Transverse colon (tissue), 4 donors: ENCODE data around the gene ANGEL1.

ENCODE experiments used
- CTCF ChIP-seq, 5 experiments: fragments of 200-600 bp in 3 of 5; fragments of 450-650 bp in 2 of 5; sonication (generic) in 3 of 5; IDR thresholded peaks; 1 replicate in 2 of 5; 2 replicates in 3 of 5; pipeline ENCODE4 v1.5.1; 2016 to 2017; ENCODE audit warnings: antibody characterized with exemption in 5 of 5, inconsistent platforms in 3 of 5, mild to moderate bottlenecking in 2 of 5, moderate library complexity in 1 of 5
- EP300 ChIP-seq: sonication (generic); formaldehyde crosslinking; IDR thresholded peaks from one replicate; pipeline ENCODE4 v1.6.1; 2017; ENCODE audit warnings: antibody characterized with exemption, low read depth
- POLR2A ChIP-seq: fragments of 450-650 bp; IDR thresholded peaks from one replicate; pipeline ENCODE4 v1.6.1; 2016; ENCODE audit warnings: antibody characterized with exemption, mild to moderate bottlenecking, moderate library complexity
- POLR2AphosphoS5 ChIP-seq, 3 donors: sonication (generic); formaldehyde crosslinking; IDR thresholded peaks; one replicate each; pipeline ENCODE4 v1.6.1; 2016; ENCODE audit warnings: antibody characterized with exemption in 3 of 3

DNA sequence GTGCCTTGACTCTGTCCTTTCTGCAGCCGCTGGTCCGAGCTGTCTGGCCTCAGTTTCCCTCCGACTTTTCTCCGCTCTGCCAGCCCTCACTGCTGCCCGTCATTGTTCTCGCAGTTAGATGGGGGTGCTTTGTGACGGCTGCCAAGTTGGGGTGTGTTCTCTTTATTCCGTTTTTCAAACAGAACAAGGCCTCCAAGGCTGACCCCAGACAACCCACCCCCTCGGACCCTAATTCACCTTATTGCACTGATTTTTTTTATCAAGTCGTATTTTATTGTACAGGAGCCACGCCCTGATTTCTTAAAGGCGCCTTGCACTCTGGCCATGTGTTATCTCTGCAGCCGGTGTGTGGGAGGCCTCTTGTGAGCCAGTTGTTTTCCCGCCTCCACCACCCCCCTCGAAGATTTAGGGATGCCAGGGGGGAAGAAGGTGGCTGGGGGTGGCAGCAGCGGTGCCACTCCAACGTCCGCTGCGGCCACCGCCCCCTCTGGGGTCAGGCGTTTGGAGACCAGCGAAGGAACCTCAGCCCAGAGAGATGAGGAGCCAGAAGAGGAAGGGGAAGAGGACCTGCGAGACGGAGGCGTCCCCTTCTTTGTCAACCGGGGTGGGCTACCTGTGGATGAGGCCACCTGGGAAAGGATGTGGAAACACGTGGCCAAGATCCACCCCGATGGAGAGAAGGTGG is 50.1 kb downstream of the ANGEL1 start:
- no peak for TF ChIP-seq CTCF (IDR thresholded peaks at IDR 0.05)
- TF ChIP-seq POLR2AphosphoS5 (IDR thresholded peaks at IDR 0.05): no peak
- no peak for TF ChIP-seq EP300
- TF ChIP-seq POLR2A: no peak
